HG03457 (cell line): Measurements from ENCODE around the gene GABRR2.
"Not testable (repeated sequence)": the region's sequence is repeated elsewhere in the genome, so short reads cannot be mapped to it uniquely, and the experiment has no call there.

ENCODE experiments used
- ATAC-seq: cut with Tn5 transposase; IDR thresholded peaks from one replicate; pipeline ENCODE4 v1.9.1; 2021; ENCODE audit warnings: moderate number of reproducible peaks; ENCODE audit not compliant: unreplicated experiment

GABRR2 gene

DNA sequence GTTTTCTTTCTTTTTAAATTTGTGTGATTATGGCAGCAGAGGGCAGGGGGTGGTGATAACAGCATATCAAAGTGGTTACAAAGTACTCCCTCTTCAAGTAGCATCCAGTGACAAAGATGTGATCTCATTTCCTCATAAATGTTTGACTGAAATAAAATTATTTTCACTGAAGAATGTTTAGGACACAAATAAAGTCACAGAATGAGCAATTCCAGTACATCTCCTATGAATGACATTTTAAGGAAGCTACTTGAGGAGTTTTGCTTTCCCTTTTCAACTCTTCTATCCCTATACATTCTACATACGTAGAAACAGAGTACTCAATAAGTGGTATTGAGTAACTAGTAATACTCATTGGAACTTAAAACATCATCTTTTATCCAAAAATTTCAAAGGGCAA, 13.9 kb upstream of the GABRR2 start:
- ATAC-seq = no peak

DNA sequence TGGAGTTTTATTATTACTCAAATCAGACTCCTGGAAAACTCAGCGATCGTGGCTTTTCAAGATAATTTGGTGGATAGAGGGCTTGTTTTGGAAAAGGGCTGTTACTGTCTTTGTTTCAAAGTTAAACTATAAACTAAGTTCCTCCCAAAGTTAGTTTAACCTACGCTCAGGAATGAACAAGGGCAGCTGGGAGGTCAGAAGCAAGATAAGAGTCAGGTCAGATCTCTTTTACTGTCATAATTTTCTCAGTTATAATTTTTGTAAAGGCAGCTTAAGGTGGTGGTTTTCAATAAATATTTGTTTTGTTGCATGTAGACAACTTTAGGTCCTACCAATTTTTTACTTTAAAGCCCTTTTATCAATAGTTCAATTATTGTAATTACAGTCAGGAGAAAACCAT, 9.2 kb upstream of the GABRR2 start:
- no peak for ATAC-seq

DNA sequence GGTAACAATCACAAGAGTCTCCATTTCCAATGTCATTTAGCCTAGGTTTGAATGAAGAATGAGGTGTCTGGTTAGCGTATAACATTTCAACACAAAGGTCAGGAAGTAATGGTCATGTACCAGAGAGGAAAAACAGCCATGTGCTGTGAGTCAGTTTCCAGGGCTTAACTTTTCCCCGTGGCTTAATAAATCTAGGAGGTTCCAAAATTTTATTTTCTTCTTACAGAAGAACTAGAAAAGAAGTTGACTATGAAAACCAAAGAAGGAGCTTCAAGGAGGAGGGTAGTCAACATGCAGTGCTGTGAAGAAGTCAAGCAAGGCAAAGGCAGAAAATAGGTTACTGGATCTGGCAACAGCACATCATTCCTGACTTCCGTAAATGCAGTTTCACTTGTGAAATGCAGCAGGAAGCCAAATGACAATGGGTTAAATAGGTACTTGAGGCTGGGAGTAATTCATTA, 8.4 kb upstream of the GABRR2 start:
- ATAC-seq = no peak

DNA sequence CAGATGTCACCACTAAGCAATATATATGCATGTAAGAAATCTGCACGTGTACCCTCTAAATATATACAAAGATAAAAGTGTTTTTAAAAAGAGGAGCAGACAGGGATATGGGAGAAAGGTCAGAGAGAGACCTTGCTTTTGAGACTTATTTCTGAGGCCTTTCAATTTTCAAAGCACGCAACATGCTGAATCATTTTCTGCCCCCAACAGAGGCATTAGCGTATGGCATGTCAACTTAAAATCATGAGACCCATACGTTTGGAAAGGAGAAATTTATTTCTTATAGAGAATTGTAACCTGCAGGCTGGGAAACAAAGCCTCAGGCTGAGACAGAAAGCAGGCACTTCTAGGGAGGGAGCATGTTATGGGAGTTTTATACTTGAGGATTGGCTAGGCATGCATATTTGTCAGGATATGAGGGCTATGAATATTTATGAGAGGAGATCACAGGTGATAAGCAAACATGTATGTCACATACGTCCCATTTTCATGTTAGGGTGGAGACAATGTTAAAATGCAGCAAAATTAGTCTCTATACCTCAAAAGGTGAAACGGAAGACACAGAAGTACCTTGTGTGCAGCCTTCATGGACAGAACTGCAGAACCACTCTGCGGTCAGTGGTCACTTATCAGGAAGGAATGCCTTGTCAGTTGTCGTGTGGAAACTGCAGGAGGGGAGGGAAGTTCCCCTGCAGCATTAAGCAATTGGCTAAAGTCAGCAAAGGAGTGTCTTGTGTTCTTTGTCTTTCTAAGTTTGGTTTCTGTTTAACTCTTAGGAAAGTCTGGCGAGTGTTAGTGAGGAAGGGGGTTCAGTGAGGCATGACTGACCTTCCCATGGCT, 6.3 kb upstream of the GABRR2 start:
- peak; percentile 64 for ATAC-seq

DNA sequence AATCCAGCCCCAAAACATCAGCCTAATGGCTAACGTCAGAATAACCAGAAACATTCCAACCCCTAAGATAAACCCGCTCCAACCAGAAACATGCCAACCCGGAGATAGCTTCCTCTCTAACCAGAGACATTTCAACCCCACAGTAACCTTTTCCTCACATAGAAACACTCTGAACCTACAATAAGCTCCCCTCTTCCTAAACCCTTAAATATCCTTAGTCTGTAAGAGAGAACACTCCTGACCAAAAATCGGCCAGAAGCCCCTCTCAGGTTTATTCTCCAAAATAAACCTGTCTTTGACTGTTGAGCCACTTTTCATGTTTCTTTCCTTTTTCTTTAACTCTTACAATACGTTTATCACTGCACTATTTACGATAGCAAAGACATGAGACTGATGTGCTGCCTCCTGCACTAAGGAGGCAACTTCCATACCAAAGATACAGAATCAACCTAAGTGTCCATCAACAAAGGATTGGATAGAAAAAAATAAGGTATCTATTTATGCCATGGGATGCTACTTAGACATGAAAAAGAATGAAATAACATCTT, 5.0 kb upstream of the GABRR2 start:
- no peak for ATAC-seq

DNA sequence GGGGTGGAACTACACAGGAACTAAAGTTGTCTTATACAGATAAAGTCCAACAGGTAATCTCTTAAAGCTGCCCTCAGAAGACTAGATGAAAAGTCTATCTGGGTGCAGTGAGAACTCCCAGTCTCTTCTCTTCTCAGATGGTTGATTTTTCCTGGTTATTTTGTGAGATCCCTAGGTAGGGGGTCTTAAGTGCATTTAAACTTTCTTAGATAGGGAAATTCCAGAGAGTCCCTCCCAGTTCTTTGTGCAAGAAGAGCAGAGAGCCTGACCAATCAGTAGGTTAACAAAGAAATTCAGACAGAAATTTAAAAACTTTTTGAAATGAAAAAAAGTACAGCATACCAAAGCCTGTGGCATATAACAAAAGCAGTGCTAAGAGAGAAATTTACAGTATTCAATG, 2.0 kb upstream of the GABRR2 start:
- ATAC-seq = no peak

DNA sequence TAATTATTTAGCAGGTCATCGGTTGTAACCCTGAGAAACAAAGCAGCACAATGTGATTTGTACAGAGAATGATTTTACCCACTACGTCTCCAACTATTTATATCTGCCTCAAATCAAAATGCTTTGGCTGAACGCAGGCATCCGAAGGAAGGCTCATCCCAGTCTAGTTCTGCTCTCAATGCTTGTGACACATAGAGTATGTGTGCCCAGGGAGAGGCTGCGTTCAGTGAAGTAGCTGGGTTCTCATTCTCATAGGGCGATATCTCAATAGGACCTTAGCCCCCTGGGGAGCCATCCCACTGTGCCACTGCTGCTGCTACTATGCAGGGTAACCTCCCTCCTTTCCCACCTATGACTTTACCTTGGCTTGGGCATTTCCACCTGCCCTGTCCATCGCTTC, 407 bp downstream of the GABRR2 start:
- no peak for ATAC-seq

DNA sequence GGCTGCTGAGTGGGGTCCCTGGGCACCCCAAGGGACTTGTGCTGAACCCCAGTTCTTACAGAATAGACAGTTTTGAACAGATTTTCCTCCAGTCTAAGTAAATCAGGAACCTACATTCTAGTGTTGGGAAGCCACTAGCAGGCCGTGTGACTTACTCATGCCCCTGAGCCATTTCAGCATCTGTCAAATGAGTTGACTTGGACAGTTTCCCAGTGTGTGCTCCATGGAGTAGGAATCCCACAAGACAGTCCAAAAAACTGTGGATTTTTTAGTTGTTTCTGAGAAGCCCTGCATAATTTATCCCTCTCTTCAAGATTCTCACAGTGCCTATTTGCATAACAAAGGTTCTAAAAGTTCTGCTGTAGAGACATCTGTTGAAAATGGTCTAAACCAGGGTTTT, 2.1 kb downstream of the GABRR2 start:
- no peak for ATAC-seq

DNA sequence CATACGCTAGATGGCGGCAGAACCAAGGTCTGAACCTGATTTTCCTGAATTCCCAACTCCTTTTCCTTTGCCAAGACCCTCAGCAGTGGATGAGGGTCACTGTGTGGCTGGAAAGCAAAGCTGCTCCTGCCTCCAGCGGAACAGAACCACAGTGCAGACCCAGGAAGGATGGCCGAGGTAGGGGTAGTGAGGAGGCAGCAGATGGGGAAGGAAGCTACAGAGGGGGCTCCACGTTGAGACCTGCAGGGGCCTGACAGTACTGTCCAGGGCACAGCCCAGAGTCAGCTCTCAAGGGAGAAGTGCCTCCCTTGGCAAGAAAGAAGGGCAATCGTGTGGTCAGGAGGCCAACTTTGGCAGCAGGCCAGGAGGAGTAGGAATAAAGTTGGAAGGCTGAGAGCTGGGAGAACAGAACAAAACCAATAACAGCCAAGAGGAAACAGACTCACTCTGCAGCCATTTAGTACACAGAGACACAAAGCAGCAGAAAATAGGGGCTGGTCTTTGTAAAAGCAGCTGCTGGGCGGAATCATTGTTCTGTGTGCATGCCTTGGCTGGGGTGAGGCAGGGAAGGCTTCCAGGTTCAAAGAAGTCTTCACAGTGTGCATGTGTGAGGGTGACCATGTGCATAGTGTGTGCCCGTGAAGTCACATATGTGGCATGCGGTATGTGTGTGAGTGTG, 3.1 kb downstream of the GABRR2 start:
- ATAC-seq = no peak

DNA sequence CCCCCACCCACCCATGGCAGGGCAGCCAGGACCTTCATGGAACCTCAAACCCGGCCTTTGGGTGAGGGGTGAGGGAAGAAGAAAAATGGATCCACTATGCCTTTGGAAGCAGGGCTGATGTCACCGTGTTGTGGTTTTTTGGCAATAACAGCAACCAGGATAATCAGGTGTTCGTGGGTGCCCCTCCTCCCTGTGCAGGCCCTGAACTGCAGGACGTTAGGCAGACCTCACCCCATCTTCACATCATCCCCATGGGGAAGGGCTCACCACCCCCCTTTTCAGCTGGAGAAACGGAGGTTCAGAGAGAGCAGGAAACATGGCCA, 3.6 kb downstream of the GABRR2 start:
- no peak for ATAC-seq

DNA sequence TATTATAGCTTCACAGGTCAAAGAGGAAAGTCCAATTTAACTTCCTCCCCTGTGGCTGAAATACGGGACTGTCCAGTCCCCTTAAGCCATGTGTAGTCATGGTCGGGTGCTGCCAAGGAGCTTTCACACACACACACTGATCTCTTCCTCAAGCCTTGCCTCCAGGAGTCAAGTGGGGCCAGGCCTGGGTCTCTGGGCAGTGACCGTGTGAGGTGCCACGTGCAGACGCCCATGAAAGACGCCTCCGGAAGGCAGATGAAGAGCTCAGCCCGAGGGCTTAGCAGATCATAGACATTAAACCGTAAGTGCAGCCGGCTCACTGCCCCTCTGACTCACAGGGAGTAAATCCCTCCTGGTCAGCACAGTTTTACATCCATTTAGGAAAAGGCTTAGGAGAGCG, 4.2 kb downstream of the GABRR2 start:
- no peak for ATAC-seq

DNA sequence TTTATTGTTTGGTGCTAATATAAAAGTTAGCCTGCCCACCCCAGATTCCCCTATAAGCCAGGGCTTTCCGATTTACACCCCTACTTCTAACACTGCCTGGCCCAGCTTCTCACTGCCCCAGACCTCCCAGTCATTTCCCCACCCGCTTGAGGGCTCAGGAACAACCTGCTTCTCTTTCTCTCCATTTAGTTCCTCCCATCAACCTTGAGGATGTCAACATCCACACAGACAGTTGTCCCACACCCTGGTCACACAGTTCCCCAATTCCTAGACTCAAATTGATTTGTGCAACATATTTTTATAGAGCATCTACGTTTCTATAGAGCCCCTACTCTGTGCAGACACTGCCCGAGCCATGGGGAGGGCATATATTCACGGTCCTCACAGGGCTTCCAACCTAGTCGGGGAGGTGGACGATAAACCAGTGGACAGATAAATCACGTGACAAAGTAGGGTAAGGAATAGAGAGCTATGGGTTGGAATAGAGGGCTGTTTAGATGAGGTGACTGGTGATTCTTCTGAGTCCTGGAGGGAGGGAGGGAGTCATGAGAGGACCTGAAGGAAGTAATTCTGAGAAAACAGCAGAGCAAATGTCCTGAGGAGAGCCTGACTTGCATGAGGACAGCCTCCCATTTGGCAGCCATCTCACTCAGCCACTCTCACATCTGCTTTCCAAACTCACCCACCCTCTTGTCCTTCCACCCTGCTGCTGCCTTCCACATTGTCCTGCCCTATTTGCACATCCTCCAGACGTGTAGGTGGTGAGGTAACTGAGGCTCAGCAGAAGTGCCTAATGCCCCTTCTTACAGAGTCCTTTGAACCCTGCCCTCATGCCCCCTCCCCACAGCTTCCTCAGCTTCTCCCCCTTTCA, 6.3 kb downstream of the GABRR2 start:
- ATAC-seq = no peak

DNA sequence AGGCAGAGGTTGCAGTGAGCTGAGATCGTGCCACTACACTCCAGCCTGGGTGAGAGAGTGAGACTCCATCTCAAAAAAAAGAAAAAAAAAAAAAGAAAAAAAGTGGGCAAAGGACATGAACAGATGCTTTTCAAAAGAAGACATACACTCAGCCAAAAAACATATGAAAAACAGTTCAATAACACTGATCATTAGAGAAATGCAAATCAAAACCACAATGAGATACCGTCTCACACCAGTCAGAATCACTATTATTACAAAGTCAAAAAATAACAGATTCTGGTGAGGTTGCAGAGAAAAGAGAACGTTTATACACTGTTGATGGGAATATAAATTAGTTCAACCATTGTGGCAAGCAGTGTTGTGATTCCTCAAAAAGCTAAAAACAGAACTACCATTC, 10.6 kb downstream of the GABRR2 start:
- ATAC-seq = not testable (repeated sequence)

DNA sequence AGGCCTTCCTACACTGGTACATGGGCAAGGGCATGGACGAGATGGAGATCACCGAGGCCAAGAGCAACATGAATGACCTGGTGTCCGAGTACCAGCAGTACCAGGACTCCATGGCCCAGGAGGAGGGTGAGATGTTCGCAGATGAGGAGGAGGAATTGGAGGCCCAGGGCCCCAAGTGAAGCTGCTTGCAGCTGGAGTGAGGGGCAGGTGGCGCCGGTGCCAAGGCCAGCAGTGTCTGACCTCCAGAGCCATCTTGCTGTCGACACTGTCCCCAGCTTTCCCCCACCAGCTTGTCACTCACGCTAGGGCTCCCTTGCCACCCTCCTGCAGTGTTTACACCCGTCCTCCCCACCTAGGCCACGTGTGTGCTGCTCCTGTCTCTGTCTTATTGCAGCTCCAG, 12.2 kb downstream of the GABRR2 start:
- no peak for ATAC-seq

DNA sequence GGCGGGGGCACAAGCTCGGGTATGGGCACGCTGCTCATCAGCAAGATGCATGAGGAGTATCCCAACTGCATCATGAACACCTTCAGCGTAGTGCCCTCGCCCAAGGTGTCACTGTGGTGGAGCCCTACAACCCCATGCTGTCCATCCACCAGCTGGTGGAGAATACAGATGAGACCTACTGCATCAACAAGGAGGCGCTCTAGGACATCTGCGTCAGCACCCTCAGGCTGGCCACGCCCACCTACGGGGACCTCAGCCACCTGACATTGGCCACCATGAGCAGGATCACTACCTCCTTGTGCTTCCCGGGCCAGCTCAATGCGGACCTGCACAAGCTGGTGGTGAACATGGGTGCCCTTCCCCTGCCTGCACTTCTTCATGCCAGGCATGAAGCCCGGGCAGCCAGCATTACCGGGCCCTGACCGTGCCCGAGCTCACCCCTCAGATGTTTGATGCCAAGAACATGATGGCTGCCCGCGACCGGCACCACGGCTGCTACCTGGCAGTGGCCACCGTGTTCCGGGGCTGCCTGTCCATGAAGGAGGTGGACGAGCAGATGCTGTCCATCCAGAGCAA, 12.8 kb downstream of the GABRR2 start:
- no peak for ATAC-seq

DNA sequence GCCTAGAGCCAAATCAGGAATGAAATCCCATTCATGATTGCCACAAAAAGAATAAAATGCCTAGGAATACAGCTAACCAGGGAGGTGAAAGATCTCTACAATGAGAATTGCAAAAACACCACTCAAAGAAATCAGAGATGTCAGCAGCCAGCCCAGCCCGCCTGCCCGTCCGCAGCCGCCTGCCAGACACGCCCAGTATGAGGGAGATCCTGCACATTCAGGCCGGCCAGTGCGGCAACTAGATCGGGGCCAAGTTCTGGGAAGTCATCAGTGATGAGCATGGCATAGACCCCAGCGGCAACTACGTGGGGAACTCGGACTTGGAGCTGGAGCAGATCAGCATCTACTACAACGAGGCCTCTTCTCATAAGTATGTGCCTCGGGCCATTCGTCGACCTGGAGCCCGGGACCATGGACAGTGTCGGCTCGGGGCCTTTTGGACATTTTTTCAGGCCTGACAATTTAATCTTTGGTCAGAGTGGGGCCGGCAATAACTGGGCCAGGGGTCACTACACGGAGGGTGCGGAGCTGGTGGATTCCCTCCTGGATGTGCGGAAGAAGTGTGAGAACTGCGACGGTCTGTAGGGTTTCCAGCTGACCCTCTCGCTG, 13.4 kb downstream of the GABRR2 start:
- ATAC-seq = no peak

DNA sequence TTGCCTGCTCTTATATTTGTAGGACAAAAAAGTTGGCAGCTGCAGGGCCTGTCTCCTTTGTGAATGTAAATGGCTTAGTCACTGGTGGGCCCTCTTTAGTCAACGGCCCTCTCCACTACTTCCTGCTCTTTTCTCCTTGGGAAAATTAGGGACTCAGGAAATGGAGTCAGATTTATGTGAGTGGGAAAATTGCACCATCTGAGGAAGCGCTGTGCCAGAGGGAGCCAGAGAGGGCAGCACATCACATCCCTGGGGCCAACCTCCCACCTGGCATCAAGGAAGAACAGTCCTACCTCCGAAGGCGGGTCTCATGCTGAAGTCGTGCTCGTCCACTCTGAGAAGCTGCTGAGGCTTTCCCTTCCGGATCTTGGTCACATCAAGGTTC, 15.6 kb downstream of the GABRR2 start:
- ATAC-seq = no peak

DNA sequence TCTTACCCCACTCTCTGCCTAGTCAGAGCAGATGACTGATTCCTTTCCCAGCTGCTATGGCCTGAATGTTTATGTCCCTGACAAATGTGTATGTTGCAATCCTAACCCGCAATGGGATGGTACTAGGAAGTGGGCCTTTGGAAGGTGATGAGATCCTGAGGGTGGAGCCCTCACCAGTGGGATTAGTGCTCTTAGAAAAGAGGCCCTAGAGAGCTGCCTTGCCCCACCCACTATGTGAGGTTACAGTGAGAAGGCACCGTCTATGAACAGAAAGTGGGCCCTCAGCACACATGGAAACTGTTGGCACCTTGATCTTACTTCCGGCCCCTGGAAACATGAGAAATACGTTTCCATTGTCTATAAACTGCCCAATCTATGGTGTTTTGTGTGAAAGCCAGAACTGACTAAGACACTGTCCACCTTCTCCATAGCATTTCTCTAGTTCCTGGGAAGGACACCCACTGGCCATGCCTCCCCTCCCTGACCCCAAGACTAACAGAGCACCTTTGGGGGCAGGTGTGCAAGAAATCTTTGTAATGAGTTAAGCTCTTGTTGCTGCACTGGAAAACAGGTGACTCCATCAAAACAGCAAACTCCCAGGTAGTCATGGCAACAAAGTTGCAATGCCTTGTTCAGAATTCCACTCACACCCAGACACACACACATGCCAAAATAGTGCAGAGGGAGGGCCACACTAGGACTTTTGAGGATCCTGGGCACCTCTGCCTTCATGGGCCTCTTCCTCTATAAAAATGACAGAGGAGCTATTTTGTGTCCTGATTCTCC, 16.2 kb downstream of the GABRR2 start:
- peak; percentile 27 for ATAC-seq

DNA sequence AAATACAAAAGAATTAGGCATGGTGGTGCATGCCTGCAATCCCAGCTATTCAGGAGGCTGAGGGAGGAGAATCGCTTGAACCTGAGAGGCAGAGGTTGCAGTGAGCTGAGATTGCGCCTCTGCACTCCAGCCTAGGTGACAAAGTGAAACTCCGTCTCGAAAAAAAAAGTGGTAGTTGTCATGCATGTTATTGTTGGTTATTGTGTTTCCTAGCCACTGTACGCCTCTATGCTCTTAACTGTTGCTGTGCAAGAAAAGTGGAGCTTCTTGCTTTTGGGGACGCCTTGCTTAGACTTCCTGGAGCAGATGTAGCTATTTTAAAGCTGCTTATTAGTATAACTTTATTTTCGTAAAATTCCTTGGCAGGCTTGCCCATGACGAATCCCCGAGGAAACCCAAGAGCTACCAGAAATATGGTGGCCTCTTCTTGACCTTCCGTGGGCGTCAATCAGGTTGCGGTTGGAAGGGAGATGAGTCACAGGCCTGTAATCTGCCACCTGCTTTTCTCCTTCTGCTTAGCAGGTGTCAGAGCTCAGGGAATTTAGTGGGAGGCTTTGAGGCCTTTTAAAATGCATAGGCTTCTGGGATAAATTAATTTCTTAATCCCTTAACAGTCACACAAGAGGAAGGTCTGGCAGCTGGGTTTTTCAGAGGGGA, 17.3 kb downstream of the GABRR2 start:
- peak; percentile 90 for ATAC-seq
